Stimulated activated CD8-positive, alpha-beta memory T cell treated with anti-CD3 and anti-CD28 coated beads, Interleukin-2, amount 100 ng/mL, for 48 hours (primary cell): ENCODE results near the gene SFRP2.

Source experiments
- DNase-seq, 2 donors: peaks; one replicate each; pipeline ENCODE4 v3.0.0-alpha.2; 2020; ENCODE audit warnings: low read depth in 2 of 2

Gene SFRP2

DNA sequence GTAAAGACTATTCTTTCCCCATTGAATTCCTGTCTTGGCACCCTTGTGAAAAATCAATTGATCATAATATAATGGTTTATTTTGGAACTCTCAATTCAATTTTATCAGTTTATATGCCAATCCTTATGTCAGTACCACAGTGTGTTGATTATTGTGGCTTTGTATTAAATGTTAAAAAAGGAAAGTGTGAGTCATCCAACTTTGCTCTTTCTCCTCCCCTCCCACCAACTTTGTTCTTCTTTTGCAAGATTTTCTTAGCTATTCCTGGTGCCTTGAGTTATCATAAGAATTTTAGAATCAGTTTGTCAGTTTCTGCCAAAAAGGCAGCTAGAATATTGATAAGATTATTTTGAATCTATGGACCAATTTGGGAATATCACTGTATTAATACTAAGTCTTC is 17.8 kb downstream of the SFRP2 start:
- no peak for DNase-seq

DNA sequence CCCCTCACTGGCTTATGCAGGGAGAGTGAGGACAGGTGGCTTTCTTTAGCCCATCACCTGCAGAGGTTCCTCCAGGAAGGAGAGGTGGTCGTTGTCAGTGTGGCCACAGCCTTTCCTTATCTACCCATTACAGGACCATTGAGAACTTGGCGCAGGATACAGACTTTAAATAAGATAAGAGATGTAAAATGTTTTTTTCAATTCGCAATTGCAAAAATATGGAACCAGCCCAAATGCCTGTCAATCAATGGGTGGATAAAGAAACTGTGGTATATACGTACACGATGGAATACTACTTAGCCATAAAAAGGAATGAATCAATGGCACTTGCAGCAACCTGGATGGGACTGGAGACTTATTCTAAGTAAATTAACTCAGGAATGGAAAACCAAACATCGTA is 22.1 kb downstream of the SFRP2 start:
- DNase-seq = no peak

DNA sequence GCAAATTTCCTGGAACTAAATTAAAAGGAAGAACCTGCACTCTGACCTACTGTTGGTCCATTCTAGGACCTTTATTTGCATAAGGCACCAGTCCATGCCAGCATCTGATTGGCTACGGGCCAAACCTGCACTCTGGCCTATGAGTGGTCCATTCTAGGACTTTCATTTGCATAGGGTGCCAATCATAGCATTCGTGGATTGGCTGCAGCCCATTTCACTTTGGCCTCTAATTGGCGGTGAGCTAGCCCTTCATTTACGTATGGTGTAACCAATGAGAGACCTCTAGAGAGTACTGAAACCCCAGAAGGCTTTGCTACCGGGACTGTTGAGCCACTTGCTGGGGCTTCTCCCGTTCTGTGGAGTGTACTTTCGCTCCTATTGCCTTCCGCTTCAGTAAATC is 23.0 kb downstream of the SFRP2 start:
- no peak for DNase-seq

DNA sequence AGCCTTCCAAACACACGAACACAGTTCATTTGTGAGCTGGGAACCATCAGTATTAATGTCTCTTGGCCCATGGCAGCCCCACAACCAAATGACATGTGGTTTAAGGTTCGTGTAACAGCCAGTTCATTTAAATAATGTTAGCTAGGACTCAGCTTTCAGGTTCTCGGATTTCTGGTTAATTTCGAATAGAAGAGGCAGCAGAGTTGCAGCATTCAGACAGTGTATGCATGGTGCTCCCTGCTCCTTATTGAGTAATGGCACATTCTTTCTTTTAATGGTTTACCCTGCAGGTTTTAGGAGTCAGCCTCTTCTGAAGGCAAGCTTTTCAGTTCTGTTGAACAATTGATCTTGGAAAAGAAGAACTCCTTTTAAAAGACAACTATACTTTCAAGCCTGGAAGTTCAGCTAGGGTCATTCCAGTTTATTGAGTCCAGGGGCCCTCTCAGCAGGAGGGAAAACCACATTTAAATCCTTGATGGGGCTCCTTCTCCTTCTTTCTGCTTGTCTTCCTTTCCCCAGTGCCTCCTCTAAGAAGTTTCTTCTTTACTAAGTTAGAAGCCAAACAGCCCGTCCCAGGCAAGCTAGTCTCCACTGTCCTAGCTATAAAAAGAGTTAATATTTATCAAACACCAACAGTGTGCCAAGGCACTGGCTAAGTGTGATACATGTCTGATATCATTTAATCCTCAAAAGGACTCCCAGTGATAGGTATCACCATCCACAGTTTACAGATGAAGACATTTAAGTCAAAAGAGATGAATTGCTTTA is 24.1 kb downstream of the SFRP2 start:
- DNase-seq = no peak

DNA sequence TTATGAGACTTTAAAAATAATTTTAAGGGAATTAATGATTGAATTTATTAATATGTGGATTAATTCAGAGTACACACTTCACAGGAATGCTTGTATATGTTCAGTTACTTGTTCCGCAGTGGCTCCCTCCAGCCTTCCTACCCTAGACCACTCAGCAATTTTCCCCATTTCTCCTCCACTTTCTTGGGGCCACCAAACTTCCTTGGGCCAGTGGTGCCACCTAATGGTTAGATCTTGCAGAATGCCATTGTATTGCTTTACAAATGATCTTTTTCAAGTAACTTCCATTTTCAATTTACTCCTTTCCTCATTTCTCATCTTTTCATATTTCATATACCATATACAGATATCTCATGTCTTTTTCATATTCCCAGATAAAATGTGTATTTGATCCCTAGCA is 25.5 kb downstream of the SFRP2 start:
- DNase-seq = no peak

DNA sequence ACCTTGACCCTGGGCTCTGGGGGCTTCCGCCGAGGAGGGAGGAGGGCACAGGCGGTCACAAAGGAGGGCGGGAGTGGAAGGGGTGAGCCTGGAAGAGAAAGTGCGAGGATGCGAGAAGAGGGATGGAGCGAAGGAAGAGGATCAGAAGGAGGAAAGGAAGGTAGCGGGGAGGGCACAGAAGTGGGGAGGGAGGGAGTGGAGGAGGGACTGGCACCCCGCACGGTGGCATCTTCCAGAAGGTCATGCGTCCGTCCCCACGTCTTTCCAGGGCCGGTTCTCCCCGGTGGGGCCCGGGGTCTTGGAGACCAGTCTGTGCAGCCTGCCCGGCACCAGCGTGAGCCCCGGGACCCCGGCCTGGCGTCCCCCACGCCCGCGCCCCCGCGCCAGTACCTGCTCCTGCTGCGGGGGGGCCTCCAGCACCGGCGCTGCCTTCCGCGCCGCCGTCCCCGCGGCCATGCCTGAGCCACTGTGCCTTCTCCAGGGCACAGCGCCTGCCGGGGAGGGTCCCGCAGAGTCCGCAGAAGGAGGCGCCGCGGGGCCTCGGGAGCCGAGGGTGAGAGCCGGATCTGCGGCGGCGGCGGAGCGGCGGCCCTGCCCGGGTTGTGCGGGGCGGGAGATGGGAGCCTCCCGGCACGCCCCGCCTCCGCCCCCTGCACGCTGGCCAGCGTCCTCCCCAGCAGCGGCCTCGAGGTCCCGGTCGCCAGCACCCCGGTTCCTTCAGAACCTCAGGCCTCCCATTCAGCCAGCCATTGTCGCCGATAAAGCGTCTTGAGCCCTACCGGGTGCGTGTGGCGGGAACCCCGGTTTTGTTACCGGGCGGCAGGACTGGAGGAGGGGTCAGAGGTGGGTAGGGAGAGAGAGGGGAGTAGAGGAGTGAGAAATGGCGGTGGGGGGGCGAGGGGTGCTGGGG is 29.2 kb downstream of the SFRP2 start, which contains the start of gene RNF175:
Gene RNF175, minus strand, starts transcription at position 618 of the 910 bp plus-strand sequence. Its CDS starts 162 bp downstream, at position 456.
- no peak for DNase-seq

DNA sequence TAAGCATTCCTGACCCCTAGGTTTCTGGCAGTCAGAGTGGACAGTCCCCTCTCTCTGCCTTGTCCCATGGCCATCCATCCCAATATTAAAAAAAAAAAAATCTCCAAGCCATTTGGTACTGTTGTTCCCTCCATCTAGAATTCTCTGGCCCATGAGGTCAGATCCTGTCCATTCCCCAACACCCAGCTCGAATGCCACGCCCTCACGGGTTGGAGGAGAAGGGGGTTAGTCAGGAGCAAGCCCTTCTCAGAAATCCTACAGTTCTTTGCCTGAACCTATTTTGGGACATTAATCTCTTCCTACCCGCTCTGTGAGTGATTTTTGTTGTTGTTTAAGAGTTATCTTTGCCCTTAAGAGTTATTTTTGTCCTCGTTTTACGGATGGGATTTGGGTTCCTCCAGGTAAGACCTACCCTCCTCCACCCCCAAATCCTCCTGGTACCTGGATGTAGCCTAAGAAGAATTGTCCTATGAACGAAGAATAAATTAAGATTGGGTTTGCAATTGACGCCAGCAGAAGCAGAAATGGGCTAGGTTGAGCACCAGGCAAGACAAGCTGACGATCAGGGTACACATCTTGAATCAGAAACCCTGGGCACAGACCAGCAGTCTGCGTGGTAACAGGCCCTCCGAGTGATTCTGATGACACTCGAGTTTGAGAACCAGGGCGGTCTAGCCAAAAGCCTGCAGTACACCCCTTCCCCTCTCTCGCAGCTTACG is 30.0 kb downstream of the SFRP2 start:
- DNase-seq = no peak

DNA sequence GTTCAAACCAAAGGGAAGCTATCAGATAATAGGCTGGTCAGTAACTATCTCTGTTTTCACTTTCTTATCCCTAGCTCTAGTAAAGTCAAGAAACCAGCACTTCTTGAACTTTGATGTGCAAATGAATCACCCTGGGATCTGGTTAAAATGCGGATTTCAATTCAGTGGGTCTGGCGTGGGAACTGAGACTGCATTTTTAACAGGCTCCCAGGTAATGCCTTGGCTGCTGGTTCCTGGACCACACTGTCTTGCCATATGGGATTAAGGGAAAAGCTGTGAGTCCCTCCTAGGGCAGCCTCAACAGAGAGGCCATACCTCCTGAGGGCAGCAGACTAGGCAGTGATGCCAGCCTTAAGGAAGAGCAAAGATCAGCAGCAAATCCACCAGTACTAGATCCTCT is 30.7 kb downstream of the SFRP2 start:
- DNase-seq = no peak

DNA sequence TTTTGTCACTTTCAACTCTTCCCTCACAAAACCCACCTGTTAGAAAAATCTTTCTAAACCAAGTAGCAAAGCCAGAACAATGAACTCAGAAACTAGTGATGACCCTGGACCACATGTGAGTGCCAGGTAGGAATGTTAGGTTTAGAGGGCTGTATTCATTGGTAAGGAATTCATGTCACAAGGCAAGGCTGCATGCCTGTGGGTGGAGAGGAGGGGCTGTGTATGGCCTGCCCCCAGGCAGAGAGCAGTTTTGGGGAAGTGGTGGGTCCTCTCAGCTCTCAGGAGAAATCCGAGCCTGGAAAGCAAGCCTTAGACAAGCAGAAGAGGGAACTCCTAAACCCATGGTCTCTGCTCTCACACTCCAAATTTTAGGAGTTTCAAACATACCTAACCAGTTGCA is 31.5 kb downstream of the SFRP2 start:
- DNase-seq = no peak

DNA sequence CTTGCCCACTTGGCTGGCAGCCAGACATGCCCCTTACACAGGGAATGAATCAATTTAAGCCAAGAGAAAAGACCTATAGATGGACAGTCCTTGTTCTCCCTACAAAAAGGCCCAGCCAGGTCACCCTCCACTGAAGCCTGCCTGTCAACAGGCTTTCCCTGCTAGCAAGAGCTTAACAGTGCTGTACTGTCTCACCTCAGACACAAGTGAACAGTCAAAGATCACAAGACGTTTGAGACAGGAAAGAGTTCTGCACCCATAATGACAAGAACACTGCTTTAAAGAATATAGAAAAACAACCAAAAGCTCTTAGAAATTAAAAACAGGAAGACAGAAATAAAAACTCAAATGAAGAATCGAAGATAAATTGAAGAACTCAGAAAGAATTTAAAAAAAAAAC is 33.7 kb downstream of the SFRP2 start:
- DNase-seq = no peak

DNA sequence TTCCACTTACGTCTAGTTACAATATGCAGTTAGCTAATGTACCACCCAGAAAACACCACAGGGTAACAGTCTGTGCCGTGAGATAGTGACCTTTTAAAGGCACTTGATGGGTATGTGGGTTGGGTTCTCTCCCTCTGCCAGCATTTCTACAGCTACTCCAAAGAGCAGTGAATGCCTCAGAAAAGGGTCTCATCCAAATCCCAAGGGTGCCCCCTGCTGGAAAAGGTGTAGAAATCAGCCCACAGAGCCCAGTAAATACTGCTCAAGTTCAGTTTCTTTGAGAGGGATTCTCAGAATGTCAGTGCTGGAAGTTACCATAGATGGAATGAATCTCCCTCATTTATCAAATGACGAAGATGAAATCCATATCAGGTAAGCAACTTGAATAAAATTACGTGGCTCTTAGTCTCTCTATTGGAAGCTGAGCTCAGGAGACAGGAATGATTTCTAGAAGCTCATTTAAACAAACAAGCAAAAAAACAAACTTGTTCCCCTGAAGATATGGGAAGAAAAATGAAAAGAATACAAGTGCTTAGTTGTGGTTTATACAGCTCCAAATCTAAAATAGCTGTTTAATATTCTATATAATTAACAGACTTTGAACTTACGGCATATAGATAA is 38.6 kb downstream of the SFRP2 start:
- peak; percentile 23 to 36 for DNase-seq

DNA sequence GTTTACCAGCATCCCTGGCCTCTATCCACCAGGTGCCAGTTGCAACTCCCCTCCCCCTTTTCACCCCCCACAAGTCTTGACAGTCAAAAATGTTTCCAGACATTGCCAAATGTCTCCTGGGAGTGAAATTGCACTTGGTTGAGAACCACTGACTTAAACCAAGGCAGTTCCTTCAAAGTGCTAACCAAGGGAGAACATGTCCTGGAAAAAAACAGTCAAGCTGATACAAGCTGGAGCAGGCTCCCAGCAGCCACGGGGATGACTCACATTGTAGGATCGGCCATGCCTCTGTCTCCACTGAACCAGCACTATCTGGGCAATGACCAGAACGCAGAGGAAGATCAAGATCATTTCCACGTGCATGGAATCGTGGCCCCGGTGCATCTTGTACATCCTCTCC is 40.5 kb downstream of the SFRP2 start:
- DNase-seq = no peak

DNA sequence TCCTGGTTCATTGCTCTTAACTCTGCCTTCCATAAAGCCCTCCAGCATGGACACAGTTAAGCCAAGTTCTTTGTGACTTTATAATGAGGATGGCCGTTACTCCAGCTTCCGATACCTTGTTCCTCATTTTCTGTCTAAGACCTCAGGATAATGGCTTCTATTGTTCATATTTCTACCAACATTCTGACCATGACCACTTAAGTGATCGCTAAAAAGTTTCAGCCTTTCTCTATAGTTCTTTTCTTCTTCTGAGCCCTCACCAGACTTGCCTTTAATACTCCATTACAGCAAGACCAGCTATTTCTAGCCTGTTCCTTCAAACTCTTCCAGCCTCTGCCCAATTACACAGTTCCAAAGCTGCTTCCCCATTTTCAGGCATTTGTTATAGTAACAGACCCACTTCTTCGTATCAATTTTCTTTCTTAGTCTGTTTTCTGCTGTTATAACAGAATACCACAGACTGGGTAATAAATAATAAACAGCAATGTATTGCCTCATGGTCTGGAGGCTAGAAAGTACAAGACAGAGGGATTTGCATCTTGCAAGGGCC is 41.4 kb downstream of the SFRP2 start:
- no peak for DNase-seq

DNA sequence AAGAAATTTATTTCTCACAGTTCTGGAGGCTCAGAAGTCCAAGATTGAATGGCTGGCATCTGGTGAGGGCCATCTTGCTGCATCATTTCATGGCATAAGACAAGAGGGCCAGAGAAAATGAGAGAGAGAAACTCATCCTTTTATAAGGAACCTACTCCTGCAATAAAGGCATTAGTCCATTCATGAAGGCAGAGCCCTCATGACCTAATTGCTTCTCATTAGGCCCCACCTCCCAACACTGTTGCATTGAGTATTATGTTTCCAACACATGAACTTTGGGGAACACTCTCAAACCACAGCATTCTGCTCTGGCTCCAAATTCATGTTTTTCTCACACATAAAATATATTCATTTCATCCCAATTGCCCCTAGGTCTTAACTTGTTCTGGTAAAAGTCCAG is 43.2 kb downstream of the SFRP2 start:
- no peak for DNase-seq

DNA sequence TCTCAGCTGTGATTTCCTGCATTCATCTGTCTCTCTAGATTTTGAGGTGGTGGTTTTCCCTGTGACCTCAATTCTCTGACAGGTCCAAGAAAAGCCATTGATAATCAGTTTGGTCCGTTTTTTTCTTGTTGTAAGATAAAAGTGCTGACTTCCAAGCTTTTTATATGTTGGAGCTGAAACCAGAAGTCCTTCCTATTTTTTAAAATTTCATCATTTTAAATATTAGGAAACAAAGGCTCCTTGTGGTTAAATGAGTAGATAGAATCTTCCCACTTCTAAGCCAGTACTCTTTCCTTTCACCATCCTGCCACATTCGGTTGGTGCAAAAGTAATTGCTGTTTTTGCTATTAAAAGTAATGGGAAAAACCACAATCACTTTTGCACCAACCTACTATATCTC is 47.3 kb downstream of the SFRP2 start:
- no peak for DNase-seq

DNA sequence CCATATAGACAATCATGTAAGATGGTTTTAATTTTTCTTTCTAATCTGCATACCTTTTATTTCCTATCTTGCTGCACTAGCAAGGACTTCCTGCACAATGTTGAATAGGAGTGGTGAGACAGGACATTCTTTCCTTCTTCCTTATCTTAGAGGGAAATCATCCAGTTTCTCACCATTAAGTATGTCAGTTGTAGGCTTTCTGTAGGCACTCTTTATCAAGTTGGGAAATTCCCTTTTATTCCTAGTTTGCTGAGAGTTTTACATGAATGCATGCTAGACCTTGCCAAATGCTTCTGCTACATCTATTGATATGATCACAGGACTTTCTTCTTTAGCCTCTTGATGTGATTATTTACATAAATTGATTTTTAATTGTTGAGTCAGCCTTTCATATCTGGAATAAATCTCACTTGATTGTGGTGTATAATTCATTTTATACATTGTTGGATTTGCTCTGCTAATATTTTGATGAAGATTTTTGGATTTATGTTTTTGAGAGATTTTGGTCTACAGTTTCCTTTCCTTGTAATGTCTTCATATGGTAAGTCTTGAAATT is 52.9 kb downstream of the SFRP2 start:
- no peak for DNase-seq

DNA sequence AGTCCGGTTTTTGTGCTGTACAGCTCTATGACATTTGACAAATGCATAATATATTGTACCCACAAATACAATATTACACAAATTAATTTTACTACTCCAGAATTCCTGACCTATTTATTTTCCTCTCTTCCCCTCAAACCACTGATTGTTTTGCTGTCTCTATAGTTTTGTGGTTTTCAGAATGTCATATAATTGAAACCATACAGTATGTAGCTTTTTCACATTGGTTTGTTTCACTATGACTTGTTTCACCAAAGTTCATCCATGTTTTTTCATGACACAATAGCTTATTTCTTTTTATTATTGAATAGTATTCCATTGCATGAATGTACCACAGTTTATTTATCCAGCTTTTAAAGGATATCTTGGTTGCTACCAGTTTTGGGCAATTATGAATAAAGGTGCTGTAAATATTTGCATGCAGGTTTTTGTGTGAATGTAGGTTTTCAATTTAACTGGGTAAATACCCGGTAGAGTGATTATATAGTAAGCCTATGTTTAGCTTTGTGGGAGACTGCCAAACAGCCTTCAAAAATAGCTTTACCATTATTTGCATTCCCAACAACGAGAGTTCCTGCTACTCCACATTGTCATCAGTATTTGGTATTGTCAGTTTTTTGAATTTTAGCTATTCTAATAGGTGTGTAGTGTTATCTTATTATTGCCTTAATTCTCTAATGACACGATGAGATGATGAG is 55.0 kb downstream of the SFRP2 start:
- no peak for DNase-seq

DNA sequence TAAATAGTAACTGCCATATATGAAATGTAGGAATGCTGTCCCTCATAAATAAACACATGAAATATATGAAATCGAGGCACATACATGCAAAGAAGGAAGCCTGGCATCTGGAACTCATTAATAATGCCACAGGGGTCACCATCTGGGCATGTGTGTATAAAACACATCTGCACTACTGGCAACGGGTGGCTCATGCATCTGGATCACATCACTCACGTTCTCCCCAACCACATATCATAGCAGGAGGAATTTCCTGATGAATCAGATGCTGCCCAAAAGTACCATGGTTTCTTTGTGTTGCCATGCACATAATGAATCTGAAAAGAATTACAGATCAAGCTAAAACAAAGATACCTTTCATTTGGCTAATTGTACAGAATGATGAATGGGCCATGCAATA is 57.6 kb downstream of the SFRP2 start:
- no peak for DNase-seq
